HG03159 (cell line): ENCODE measurements around the gene LSAMP.

Experiments
- ATAC-seq: cut with Tn5 transposase; IDR thresholded peaks from one replicate; pipeline ENCODE4 v1.9.1; 2021; ENCODE audit warnings: mild to moderate bottlenecking, moderate library complexity; ENCODE audit not compliant: unreplicated experiment

Gene LSAMP

DNA sequence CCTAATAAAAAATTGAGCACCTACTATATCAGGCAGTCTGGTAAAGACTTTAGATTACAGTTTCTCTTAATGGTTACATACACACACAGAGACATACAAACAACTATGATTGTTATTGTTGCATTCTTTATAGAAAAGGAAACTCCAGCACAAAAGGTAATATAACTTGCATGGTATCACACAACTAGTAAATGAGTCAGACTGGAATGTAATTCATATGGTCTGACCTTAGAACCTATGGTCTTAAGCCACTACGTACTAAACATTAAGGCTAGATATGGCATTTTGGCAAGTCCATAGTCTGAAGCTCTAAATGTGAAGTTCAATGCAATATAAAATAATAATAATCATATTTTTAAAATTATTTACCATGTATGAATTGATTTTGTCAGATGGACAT lies 380.6 kb downstream of the LSAMP start:
- ATAC-seq = no peak

DNA sequence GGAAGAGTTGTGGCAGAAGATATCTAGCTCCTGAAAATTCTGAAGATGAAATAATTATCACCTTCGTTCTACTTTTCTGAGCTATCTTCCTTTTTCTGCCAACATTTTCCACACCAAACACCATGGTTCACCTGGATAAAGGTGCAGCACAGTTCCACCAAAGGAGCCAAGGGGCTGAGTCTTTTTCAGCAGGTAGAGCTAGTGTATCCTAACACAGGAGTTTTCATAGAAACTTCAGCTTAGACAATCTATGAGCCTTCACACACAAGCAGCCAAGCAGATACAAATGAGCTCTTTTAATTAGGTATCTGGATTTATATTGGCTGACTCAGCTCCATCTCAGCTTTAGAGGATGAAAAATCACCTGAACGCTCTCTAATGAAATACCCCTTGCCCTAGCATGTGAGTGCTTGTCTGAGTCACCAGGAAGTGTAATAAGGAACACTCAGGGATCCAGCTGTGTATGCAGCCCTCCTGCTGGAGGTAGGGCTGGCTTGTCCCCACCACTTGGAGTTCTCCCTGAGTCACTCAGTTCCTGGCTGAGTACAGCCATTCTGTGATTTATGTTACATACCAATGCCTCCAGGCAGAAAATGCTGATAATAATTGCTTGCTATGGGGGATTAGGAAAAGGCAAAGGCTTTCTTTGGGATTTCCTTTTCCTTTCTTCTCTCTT lies 385.7 kb downstream of the LSAMP start:
- no peak for ATAC-seq

DNA sequence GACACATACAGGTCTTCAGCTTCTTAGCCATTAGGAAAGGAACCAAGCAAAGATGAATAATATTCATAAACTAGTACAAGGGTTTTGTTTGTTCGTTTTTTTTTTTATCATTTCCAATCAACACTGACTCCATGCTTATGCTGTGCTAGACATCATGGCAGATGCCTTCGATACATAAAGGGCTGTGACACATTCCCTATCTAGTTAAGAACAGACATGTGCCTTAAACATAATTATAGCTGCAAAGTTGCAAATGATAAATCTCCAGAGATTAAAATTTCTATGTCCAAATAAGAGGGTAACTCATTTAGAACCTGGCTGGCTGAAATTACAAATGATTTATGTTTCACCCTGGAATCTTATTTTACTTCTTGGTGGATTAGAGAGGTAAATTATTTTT lies 386.4 kb downstream of the LSAMP start:
- no peak for ATAC-seq

DNA sequence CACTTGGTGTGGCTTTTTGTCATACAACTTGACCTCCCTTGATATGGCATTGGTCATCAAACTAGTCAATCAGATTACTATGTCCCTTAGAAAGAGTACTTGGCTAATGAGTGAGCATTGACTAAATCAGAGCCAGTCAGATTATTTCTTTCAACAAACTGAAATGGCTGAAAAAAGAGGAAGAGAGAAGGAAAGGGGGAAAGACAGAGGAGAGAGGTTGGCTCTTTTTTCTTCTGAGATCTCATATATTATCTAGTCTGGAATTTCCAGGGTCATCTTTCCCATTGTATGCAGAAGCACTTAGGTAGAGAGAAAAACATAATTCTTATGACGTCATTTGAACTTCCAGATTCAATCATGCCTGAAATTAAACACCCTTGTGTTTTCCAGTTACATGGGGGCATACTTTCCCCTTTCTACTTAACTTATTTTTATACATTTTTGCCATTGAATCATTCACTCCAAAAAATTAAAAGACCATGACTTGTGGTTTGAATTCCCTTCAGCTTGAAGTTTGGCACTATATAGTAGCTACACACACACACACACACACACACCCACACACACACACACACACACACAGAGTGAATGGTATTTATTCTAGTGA lies 387.8 kb downstream of the LSAMP start:
- ATAC-seq = no peak

DNA sequence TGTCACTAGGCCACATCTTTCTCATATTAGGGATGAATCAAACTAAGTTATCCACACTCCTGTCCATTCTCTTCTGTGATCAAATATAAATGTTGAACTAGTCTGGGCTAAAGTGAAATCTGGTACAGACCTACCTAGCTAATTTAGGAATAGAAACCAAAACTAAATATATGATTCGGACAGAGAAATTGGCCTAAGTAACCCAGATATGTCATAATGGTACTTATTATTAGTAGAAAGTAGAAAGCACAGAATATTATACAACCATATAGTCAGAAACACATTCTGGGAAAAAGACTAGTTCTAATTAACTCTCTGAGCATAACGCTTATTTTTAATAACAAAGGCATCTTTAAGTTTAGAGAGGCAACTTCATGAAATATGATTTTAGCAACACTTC lies 389.0 kb downstream of the LSAMP start:
- peak; percentile 85 for ATAC-seq

DNA sequence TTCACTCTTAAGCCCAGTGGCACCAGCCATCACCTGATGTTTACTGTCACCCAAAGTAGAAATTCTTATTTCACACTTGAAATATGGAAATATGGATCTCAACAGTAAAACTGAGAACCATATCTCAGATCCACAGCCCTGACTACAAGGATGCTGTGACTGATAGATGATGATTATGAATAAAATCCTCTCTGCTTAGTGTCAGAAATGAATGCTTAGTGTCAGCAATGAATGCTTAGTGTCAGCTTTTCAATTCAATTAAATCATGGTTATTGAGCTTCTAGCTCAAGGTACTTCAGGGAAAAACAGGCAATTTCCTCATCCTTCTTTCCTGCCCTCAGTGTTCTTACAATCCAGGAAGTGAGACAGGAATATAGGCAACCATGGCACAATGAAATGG lies 392.3 kb downstream of the LSAMP start:
- no peak for ATAC-seq

DNA sequence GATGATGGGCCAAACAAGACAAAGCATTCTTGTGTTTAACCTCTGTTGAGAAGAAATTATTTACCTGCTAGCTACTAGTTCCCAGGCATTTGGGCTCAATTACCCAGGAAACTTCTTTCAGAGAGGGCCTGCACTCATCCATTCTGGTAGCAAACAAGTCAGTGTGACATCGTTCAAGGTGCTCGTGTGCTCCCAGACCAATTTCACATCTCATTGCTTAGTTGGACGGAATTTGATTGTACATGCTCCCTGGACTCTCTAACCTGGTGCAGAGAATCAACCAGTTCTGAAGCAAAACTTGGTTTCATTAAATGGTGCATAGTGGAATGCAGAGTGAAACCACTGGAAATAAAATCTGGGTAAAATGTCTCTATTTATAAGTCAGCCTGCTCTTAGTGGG lies 392.7 kb downstream of the LSAMP start:
- ATAC-seq = no peak

DNA sequence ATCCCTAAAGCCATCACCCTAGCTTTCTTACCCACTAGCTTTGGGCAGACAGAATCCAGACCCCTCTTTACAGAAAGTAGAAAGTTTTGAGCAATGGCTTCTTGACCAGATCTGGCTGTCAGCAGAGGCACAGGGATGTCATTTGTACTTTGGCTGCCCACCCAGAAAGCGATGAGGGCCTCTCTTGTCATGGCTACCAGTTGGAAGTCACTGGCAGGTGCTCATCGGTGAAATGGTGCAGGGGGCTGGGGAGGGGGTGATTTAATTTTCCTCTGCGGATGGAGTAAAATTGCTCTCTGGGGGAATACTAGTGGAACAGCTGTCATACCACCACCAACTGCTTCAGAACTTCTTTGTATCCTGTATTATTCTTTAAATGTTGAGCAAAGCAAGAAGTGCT lies 393.7 kb downstream of the LSAMP start:
- no peak for ATAC-seq

DNA sequence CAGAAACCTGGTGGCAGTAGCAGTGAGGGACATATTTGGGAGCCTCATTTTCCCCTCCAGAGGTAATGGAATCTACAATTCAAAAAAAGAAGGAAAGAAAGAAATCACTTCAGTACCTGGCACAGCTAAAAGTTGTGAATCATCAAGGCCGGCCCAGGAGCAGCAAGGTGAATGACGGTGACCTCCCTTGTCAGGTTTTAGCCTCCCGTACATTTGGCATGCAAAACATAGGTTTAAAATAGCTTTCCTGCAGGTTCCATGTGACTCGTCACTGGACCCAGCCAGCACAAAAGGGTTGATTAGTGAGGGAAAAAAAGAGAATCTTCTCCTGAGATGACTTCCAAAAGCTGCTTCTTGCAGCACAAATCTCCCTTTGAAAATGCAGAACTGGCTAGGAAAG lies 394.2 kb downstream of the LSAMP start:
- ATAC-seq = no peak

DNA sequence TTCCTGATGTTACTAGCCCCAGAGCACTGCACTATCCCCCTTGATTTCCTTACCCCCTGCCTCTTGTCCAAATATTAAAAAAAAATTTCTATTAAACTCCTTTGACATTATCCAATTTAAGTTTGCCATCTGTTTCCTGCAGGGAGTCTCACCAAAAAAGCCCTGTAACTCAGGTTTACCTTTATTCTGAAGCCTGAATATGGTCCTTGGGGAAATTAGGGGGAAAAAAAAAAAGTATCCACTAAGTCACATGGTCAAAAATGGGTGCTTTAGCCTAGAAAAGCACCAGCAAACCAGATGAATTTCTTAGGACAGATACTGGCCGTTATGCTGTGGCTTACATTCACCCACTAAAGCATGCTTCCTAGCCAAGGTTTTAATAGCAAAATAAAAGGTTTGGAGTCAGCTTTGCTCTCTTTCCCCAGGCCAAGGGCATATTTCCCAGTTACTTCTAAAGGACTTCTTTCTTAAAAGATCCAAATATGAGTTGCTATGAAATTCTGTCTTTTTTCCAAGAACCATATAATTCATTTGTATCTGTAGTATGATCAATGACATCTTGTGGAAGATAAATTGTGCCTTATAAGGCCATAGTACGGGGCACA lies 394.9 kb downstream of the LSAMP start:
- no peak for ATAC-seq

DNA sequence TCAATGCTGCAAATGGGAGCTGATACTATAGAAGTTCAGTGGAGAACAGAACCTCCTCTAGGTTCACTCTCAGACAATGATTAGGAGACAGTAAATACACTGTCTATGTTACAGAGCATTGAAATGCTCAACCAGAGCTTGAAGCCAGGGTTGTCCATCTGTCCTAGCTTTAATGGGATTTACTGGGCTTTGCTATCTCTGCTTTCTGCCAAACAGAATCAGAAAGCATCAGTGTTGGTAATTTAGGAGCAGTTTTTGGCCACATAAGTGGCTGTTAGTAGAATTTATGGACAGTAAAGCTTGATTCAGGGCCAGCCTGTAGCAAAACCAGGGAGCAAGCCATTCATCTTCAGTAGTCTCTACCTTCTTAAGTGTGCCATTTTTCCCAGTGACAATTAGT lies 396.3 kb downstream of the LSAMP start:
- ATAC-seq = no peak

DNA sequence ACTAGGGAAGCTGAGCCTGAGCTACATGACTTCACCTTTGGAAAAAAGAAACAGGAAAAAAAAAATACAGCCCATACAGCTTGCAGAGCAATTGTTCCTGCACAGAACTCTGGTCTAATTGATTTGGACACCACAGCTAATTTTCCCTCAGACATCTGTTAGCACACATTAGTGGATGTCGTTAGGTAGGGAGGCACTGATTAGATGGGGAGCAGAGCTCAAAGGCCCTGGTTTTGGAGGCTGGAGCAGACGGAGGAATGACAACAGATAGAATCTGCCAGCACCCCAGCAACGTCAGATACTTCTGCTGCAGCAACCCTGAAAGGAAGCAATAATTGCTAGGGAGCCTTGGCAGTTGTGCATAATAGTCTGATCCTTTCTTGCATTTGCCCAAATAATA lies 398.9 kb downstream of the LSAMP start:
- ATAC-seq = no peak

DNA sequence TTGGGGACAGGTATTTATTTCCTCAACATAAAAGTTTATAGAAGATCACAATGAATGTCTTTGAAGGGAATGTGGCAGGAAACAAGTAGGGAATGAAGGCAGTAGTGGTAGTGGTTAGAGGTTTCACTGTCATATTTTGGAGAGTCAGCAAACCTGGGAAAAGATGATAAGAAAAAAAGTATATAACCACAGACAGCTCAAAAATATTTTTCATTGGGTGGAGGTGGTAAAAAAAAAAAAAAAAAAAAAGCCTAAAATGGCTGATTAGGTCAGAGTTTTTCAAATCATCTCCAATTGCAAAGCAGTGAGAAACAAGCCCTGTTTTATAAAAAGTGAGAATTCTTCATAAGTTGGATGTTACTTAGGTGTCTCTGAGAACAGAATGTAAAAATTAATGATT lies 400.0 kb downstream of the LSAMP start:
- ATAC-seq = no peak

DNA sequence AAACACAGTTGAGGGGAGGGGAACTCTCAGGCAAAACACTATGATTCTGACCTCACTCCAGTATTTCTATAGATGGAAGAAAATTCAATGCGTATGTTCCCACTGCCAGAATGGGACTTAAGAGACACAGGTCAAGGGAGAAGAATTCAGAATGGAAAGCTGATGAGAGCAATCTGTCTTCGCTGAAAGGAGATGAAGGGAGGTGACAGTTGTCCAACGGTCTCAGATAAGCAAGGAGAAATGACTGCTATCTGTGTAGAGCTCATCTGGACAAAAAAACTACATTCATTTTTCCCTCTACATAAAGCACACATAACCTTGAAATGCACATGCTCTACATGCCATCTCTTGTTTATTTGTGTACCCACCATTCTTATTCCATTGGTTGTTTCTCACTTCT lies 405.1 kb downstream of the LSAMP start:
- ATAC-seq = no peak

DNA sequence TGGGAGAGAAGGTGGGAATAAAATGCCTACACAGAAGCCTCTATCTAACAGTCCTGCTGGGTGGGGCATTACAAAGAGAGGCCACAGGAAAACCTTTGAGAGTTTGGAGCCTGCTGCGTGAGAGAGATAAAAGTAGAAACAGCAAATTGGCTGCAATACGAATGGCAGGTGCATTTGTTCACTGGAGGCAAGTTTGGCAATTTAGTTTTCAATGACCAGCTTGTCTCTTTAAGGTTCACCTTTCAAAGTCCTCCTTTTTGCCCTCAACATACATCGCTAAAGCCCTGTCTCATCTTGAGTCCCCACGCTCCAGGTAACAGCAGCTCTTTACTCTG lies 405.7 kb downstream of the LSAMP start:
- ATAC-seq = no peak

DNA sequence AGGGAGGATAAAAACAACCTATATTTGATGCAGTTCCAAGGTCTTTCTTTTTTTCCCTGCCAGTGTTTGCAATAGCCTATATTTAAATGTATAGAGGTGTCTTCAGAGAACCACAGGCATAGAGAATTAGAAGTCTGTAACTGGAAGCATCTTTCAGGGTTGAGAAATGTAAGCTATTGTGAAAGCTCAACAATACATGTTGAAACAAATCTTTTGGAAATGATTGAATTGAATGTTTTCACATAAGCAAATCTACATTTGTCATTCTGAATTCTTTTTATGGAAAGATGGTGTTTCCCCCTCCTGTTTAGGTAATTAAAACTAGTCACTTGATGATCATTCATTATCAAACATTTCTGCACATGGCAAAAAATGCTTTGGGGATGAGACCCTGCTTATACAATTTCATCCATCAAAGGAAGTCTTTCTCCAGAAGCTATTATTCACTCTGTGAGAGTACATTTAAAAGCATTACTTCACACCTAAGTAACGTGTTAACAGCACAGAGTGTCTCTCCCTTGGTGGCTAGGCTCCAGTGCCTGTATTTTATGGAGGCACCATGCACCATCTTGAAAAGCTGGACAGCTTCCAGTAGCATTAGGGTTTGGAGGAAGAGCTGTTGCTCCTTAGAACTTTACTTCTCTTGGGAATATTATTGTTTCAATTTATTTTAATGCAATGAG lies 406.2 kb downstream of the LSAMP start:
- no peak for ATAC-seq

DNA sequence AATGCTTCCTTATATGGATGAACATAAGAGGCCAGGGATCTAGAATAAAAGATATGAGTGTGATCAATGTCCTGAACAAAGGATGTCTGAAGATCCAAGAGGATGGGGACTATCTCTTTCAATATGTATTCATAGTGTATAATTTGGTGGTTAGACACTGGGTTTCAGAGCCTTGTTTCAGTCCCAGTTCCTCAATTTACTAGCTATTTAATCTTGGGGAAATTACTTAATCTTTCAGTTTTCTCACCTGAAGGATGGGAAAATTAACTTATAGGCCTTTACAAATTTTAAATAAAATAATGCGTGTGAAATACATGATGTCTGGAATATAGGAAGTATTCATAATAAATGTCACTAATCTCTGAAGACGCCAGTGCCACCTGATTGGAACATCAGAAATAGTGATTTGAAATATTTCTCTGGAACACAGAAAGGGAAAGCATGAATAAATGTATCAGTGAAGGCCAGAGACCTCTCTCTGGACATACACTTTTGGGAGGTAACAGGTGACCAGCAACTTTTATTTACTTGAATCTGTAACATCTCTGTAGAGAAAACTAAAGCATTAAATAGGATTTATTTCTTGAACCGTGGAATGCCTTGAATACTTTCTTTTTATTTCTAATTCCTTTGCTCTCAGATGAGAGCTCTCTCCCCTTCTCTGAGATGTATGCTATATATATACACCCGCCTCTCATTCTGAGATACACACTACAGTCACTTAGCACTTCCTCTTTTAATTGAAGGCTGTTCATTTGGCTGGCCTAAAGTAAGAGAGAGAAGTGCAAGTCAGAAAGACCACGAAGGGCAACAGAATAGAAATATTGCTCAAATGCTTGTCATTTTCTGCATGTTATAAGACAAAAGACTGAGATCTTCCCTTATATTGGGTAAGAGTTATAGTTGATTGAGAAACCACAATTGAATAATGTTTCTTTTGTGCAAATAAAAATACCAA lies 407.1 kb downstream of the LSAMP start:
- ATAC-seq = peak; percentile 99

DNA sequence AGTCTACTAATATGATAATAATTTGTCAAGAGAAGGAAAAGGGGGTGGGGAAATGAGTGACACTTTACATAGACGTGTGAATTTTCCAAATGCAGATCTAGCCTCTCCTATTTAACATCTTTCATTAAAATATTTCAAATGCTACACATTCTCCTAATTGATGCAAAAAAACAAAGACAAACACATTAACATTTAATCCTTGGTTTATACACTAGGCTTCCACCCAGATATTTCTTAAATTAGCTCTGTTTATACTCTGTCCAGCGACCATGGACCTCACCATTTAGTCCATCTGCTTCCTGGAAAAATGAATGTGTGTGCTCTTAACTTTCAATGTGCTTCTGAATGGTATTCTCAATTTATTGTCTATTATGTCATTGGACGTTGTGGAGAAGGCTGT lies 409.9 kb downstream of the LSAMP start:
- no peak for ATAC-seq

DNA sequence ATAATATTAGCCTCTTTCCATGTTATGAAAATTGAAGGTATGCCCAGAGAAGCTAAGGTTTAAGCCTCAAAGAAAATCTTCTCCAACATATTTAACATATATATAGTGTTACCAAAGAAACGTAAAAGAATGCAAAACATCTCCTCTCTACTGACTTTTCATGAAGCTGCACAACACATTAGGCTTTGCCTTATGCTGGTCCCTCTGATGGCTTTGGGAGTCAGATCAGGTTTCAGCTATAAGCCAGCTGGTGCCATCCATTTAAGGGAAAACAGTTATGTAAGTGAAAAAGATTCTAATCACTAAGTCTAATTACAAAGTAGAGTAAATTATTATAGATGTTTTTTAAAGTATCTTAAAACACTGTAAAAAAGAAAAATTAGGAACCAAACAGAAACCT lies 410.5 kb downstream of the LSAMP start:
- no peak for ATAC-seq

DNA sequence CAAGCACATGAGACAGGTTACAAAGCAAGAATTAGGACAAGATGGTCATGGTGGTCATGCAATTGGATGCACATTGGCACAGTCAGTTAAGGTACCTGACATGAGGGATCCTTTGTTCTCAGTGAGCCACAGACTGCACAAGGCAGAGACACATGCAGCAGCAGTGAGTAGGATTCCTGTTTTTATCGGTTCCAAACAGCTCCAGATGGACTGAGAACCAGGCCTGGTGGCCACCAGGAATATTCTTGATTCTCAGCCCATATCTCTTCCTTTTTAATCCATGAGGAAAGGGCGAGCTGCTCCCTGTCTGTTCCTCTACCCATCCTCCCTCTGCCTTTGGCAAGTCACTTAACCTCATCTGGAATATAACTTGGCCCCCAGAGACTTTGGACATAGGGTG lies 411.2 kb downstream of the LSAMP start:
- ATAC-seq = no peak

DNA sequence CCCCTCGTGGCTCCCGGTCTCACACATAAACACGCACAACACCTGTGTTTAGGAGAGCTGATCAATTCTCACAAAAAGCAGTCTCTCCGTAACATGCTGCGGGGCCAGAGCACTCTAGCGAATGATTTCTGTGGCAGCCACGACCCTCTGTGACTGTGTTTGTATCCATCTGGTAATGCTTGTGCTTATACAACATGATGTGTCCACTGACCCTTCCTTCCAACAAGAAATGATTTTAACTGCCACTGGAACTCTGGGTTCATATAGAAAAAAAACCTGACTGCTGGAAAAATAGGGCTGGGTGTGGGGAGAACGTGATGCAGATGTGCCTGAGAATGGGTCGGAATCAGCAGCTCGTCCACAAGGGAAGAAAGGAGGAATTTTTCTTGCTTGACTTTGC lies 411.8 kb downstream of the LSAMP start:
- no peak for ATAC-seq
